GM20431 (cell line): ENCODE results near the gene GFER.

ENCODE experiments used
- in situ Hi-C: fragments of 300-500 bp; cut with MseI, MboI; formaldehyde crosslinking; loops from one replicate; pipeline ENCODE4 v1.15.0; 2020; ENCODE audit warnings: low sequenced_read_pairs; ENCODE audit not compliant: unreplicated experiment

The GFER gene

GRCh38 chr16:1973461-1974156 is 10.4 kb upstream of the GFER start:
- in situ Hi-C loops, result no loop called here

- in situ Hi-C loops, result no loop called here
Measured at GRCh38 chr16:1974157-1975070, 9.6 kb upstream of the GFER start.

- in situ Hi-C loops, result no loop called here
Measured at GRCh38 chr16:1975432-1976215, 8.4 kb upstream of the GFER start.

GRCh38 chr16:1976216-1976520 is 7.8 kb upstream of the GFER start:
- in situ Hi-C loops, result no loop called here

- in situ Hi-C loops, result no loop called here
Measured at GRCh38 chr16:1976951-1977874, 6.8 kb upstream of the GFER start.

GRCh38 chr16:1977875-1978268 is 6.1 kb upstream of the GFER start:
- in situ Hi-C loops, result no loop called here

- in situ Hi-C loops, result no loop called here
Measured at GRCh38 chr16:1978476-1979120, 5.4 kb upstream of the GFER start.

- in situ Hi-C loops, result no loop called here
Measured at GRCh38 chr16:1979271-1980029, 4.5 kb upstream of the GFER start.

GRCh38 chr16:1980030-1980769 is 3.8 kb upstream of the GFER start:
- in situ Hi-C loops, result no loop called here

- in situ Hi-C loops, result no loop called here
Measured at GRCh38 chr16:1980770-1981087, 3.3 kb upstream of the GFER start.

- in situ Hi-C loops, result no loop called here
Measured at GRCh38 chr16:1981398-1981836, 2.6 kb upstream of the GFER start, which contains the start of gene NOXO1. Gene NOXO1, minus strand, starts transcription at chr16:1981469. Its CDS starts 290 bp downstream, at chr16:1981179.

- in situ Hi-C loops, result no loop called here
Measured at GRCh38 chr16:1982013-1982433, 2.0 kb upstream of the GFER start.

- in situ Hi-C loops, result no loop called here
Measured at GRCh38 chr16:1982991-1983543, 926 bp upstream of the GFER start.

GRCh38 chr16:1984347-1985225 is 593 bp downstream of the GFER start:
- in situ Hi-C loops, result no loop called here

GRCh38 chr16:1985466-1986150 is 1.6 kb downstream of the GFER start:
- in situ Hi-C loops, result no loop called here

- in situ Hi-C loops, result no loop called here
Measured at GRCh38 chr16:1987198-1987597, 3.2 kb downstream of the GFER start.
